ENCODE measurements around the gene ARSK. TPM values are rescaled to one million over a fixed set of nuclear protein-coding genes. Genes with fewer than 3 reads are reported as not detected.
A peak's percentile ranks its signal among the peaks of the same experiment; 100 is the strongest.

ARSK gene
- total and polyA plus RNA-seq, 10 of the 15 experiments (the other 5 are each of a cell fraction or from before 2014, with no cell fraction given) = 1.6 to 9.5 (median 5.8) TPM

DNA sequence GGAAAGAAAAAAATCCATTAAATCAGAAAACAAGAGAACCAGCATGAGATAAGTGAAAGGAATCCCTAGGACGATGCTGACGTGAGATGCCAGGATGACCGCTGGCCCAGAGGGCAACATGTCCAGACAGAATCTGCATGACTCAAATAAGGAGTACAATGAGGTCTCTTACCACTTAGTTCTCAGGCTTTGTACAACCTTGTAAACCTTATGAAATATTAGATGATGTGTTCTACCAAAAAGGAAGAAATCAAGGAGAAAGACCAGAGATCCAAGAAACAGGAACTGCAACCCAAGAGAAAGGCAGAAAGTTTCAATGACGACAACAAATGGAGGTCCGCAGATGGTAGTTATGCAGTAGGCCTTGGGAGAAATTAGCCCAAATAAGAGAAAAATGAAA lies 62.2 kb downstream of the ARSK start (continued):
- TF ChIP-seq FOXM1 (IDR thresholded peaks at IDR 0.05; ENCODE audit: low read depth, low read length) = peak; percentile 71; the same call in 1 of the 2 replicates
- peak; percentile 64 for TF ChIP-seq CREM (IDR thresholded peaks at IDR 0.05; ENCODE audit: low read depth)
- TF ChIP-seq SPI1 (IDR thresholded peaks at IDR 0.05; ENCODE audit: borderline replicate concordance, insufficient read depth, low read depth, low read length) = peak; percentile 98
- TF ChIP-seq NFIC (IDR thresholded peaks at IDR 0.05; ENCODE audit: low read depth, low read length) = peak; percentile 90
- peak; percentile 13 to 41; a peak in 1 of 4 replicates for TF ChIP-seq EP300 (IDR thresholded peaks at IDR 0.05; ENCODE audit: borderline replicate concordance in 1 of 2, control insufficient read depth in 1 of 2, low read depth in 2 of 2, low read length in 2 of 2)
- no peak for TF ChIP-seq RELA (IDR thresholded peaks at IDR 0.05; ENCODE audit: borderline replicate concordance, partially characterized antibody)
- TF ChIP-seq SRF (IDR thresholded peaks at IDR 0.05; ENCODE audit: low read depth in 2 of 2, low read length in 2 of 2) = 0 out of 4 replicates have a peak, but pooled peaks of 1 of the 2 experiments have one; percentile 5
- TF ChIP-seq SMAD5 (IDR thresholded peaks at IDR 0.05; ENCODE audit: low read depth) = no peak
- peak; percentile 15 for TF ChIP-seq MEF2B (IDR thresholded peaks at IDR 0.05; ENCODE audit: partially characterized antibody, poor library complexity, severe bottlenecking)
- peak; percentile 71 for TF ChIP-seq GATAD2B (conservative IDR thresholded peaks at IDR 0.05; ENCODE audit: low read depth)
- TF ChIP-seq PML (IDR thresholded peaks at IDR 0.05; ENCODE audit: low read length) = peak; percentile 45; the same call in 1 of the 2 replicates
- 0 out of 4 replicates have a peak, but pooled peaks of 1 of the 2 experiments have one; percentile 17 for TF ChIP-seq BHLHE40 (IDR thresholded peaks at IDR 0.05; ENCODE audit: borderline replicate concordance in 1 of 2, low read depth in 2 of 2, low read length in 1 of 2)
- TF ChIP-seq PAX5 (IDR thresholded peaks at IDR 0.05; ENCODE audit: borderline replicate concordance, low read depth, low read length) = peak; percentile 76
- peak; percentile 52; the same call in 1 of the 2 replicates for TF ChIP-seq ATF7 (IDR thresholded peaks at IDR 0.05; ENCODE audit: low read depth)
- TF ChIP-seq EED (IDR thresholded peaks at IDR 0.05; ENCODE audit: low read depth) = peak; percentile 73; the same call in 1 of the 2 replicates
- TF ChIP-seq, protein P1, sequence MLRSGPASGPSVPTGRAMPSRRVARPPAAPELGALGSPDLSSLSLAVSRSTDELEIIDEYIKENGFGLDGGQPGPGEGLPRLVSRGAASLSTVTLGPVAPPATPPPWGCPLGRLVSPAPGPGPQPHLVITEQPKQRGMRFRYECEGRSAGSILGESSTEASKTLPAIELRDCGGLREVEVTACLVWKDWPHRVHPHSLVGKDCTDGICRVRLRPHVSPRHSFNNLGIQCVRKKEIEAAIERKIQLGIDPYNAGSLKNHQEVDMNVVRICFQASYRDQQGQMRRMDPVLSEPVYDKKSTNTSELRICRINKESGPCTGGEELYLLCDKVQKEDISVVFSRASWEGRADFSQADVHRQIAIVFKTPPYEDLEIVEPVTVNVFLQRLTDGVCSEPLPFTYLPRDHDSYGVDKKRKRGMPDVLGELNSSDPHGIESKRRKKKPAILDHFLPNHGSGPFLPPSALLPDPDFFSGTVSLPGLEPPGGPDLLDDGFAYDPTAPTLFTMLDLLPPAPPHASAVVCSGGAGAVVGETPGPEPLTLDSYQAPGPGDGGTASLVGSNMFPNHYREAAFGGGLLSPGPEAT (IDR thresholded peaks at IDR 0.05; ENCODE audit: low read depth) = peak; percentile 42; the same call in 1 of the 2 replicates
- no peak for TF ChIP-seq SUPT20H (IDR thresholded peaks at IDR 0.05; ENCODE audit: borderline replicate concordance, control insufficient read depth, low read depth, low read length)
- TF ChIP-seq SP1 (IDR thresholded peaks at IDR 0.05; ENCODE audit: low read depth, low read length) = no peak
- peak; percentile 91 for TF ChIP-seq IKZF1 (conservative IDR thresholded peaks at IDR 0.05)
- TF ChIP-seq IKZF2 (IDR thresholded peaks at IDR 0.05) = peak; percentile 85 to 89
- TF ChIP-seq, protein P2, sequence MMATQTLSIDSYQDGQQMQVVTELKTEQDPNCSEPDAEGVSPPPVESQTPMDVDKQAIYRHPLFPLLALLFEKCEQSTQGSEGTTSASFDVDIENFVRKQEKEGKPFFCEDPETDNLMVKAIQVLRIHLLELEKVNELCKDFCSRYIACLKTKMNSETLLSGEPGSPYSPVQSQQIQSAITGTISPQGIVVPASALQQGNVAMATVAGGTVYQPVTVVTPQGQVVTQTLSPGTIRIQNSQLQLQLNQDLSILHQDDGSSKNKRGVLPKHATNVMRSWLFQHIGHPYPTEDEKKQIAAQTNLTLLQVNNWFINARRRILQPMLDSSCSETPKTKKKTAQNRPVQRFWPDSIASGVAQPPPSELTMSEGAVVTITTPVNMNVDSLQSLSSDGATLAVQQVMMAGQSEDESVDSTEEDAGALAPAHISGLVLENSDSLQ (IDR thresholded peaks at IDR 0.05) = no peak
- TF ChIP-seq ZNF274 (IDR thresholded peaks at IDR 0.05; ENCODE audit: insufficient read depth, insufficient read length) = no peak
- TF ChIP-seq JUNB (IDR thresholded peaks at IDR 0.05) = peak; percentile 86
- peak; percentile 38; the same call in 1 of the 2 replicates for TF ChIP-seq ZBED1 (IDR thresholded peaks at IDR 0.05; ENCODE audit: borderline replicate concordance)
- TF ChIP-seq YY1 (IDR thresholded peaks at IDR 0.05; ENCODE audit: low read depth, low read length) = no peak
- TF ChIP-seq, protein P3, sequence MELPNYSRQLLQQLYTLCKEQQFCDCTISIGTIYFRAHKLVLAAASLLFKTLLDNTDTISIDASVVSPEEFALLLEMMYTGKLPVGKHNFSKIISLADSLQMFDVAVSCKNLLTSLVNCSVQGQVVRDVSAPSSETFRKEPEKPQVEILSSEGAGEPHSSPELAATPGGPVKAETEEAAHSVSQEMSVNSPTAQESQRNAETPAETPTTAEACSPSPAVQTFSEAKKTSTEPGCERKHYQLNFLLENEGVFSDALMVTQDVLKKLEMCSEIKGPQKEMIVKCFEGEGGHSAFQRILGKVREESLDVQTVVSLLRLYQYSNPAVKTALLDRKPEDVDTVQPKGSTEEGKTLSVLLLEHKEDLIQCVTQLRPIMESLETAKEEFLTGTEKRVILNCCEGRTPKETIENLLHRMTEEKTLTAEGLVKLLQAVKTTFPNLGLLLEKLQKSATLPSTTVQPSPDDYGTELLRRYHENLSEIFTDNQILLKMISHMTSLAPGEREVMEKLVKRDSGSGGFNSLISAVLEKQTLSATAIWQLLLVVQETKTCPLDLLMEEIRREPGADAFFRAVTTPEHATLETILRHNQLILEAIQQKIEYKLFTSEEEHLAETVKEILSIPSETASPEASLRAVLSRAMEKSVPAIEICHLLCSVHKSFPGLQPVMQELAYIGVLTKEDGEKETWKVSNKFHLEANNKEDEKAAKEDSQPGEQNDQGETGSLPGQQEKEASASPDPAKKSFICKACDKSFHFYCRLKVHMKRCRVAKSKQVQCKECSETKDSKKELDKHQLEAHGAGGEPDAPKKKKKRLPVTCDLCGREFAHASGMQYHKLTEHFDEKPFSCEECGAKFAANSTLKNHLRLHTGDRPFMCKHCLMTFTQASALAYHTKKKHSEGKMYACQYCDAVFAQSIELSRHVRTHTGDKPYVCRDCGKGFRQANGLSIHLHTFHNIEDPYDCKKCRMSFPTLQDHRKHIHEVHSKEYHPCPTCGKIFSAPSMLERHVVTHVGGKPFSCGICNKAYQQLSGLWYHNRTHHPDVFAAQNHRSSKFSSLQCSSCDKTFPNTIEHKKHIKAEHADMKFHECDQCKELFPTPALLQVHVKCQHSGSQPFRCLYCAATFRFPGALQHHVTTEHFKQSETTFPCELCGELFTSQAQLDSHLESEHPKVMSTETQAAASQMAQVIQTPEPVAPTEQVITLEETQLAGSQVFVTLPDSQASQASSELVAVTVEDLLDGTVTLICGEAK (IDR thresholded peaks at IDR 0.05; ENCODE audit: borderline replicate concordance) = no peak

Data from GM12878 (cell line).